MCF 10A (cell line): Measurements from ENCODE around the gene LYG2. TPM values are rescaled to one million over a fixed set of nuclear protein-coding genes. Genes with fewer than 3 reads are reported as not detected.
"Not testable (repeated sequence)": the region's sequence is repeated elsewhere in the genome, so short reads cannot be mapped to it uniquely, and the experiment has no call there.

Experiments
- Bru-seq: library from RNA; stranded (reverse); fragments of 400-500 nt; gene quantifications from one replicate; lab custom pipeline; 2021; lab: Mats Ljungman, UMichigan
- BruChase-seq, 2 experiments: library from RNA; stranded (reverse); fragments of 400-500 nt; gene quantifications; one replicate each; lab custom pipeline; 2021; lab: Mats Ljungman, UMichigan
- BruUV-seq: library from RNA; stranded (reverse); fragments of 400-500 nt; replicated peaks from 2 replicates; lab custom pipeline; 2021; lab: Mats Ljungman, UMichigan
- CTCF ChIA-PET: fragments of 300-600 bp; sonication (Branson Sonifier 250); formaldehyde crosslinking; extraction: SDS; loops from one replicate; lab custom pipeline; 2021; ENCODE audit warnings: antibody characterized with exemption, inconsistent platforms; lab: Yijun Ruan, JAX
- POLR2A ChIA-PET: fragments of 300-600, 350-650 bp; sonication (Branson Sonifier 250); formaldehyde crosslinking; extraction: SDS; loops from one replicate; lab custom pipeline; 2020; ENCODE audit warnings: antibody characterized with exemption, inconsistent platforms; lab: Yijun Ruan, JAX
- DNase-seq: peaks from one replicate; pipeline ENCODE4 v3.0.0-alpha.2; 2018; ENCODE audit not compliant: unreplicated experiment
- H3K27ac Mint-ChIP-seq: one replicate; pipeline ENCODE4 v1.8.0; 2022; ENCODE audit warnings: mild to moderate bottlenecking, low read depth, mixed read lengths; ENCODE audit not compliant: unreplicated experiment
- H3K27me3 Mint-ChIP-seq: one replicate; pipeline ENCODE4 v1.8.0; 2022; ENCODE audit warnings: mixed read lengths; ENCODE audit not compliant: insufficient read depth, unreplicated experiment
- H3K36me3 Mint-ChIP-seq: one replicate; pipeline ENCODE4 v1.8.0; 2022; ENCODE audit warnings: mild to moderate bottlenecking, moderate library complexity, mixed read lengths; ENCODE audit not compliant: insufficient read depth, unreplicated experiment
- H3K4me1 Mint-ChIP-seq: one replicate; pipeline ENCODE4 v1.8.0; 2022; ENCODE audit warnings: mixed read lengths; ENCODE audit not compliant: insufficient read depth, unreplicated experiment
- H3K4me3 Mint-ChIP-seq: one replicate; pipeline ENCODE4 v1.8.0; 2022; ENCODE audit warnings: mild to moderate bottlenecking, moderate library complexity, mixed read lengths; ENCODE audit not compliant: unreplicated experiment
- H3K9me3 Mint-ChIP-seq: one replicate; pipeline ENCODE4 v1.8.0; 2022; ENCODE audit warnings: mixed read lengths; ENCODE audit not compliant: unreplicated experiment
- CTCF ChIP-seq: fragments of 200-600 bp; IDR thresholded peaks from one replicate; pipeline ENCODE4 v1.8.0; 2022; ENCODE audit warnings: antibody characterized with exemption, mild to moderate bottlenecking; ENCODE audit not compliant: unreplicated experiment
- intact Hi-C: fragments of 100-400 bp; cut with micrococcal nuclease; formaldehyde crosslinking; loops from 2 replicates; pipeline ENCODE4 v1.14.1; 2022
- long read RNA-seq: library from polyadenylated mRNA; stranded (forward); transcript quantifications from one replicate; pipeline ENCODE4 v2.0.0, GENCODE V29; 2022
- total RNA-seq: library from RNA; stranded (reverse); gene quantifications from 2 replicates; pipeline ENCODE4 v1.2.3, GENCODE V29; 2022

The LYG2 gene, protein sequence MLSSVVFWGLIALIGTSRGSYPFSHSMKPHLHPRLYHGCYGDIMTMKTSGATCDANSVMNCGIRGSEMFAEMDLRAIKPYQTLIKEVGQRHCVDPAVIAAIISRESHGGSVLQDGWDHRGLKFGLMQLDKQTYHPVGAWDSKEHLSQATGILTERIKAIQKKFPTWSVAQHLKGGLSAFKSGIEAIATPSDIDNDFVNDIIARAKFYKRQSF
- total RNA-seq = not detected in 2 replicates
- Bru-seq, nascent RNA = not detected
- BruChase-seq, experiment 1, labeled RNA remaining after a 6-hour chase = percentile 17 among the genes with signal in this experiment
- percentile 14 among the genes with signal in this experiment for BruChase-seq, experiment 2, labeled RNA remaining after a 2-hour chase
- long read RNA-seq, partial matches to known transcripts = 0 of 1 reads
- long read RNA-seq, other reads (novel, unspliced or antisense) = 1 of 1 reads

GRCh38 chr2:99255491-99256318 is at the start of gene LYG2:
Gene LYG2, minus strand, starts transcription at chr2:99255666. Its CDS starts 1,406 bp downstream, at chr2:99254260.
- no peaks in the 10 kb centered on the region for H3K36me3 Mint-ChIP-seq
- no peak within 1 kb of the TSS for H3K27ac Mint-ChIP-seq
- H3K4me1 Mint-ChIP-seq = no peaks in the 10 kb centered on the region
- BruUV-seq = no TSS peak
- H3K9me3 Mint-ChIP-seq = peaks cover 8% of the 10 kb centered on the region
- no peak for DNase-seq
- no peaks in the 10 kb centered on the region for H3K27me3 Mint-ChIP-seq
- ChIA-PET CTCF (no interaction called here), POLR2A (no interaction called here)
- no peak within 1 kb of the TSS for H3K4me3 Mint-ChIP-seq
- intact Hi-C loops = no loop called here
- TF ChIP-seq CTCF = no peak

- intact Hi-C loops, H3K27ac Mint-ChIP-seq: not testable (repeated sequence)
Measured at GRCh38 chr2:99301097-99301496, 45.6 kb upstream of the LYG2 start, which contains the start of gene LYG1. Gene LYG1, minus strand, starts transcription at chr2:99301197. Its CDS starts 5,527 bp downstream, at chr2:99295670.

DNA sequence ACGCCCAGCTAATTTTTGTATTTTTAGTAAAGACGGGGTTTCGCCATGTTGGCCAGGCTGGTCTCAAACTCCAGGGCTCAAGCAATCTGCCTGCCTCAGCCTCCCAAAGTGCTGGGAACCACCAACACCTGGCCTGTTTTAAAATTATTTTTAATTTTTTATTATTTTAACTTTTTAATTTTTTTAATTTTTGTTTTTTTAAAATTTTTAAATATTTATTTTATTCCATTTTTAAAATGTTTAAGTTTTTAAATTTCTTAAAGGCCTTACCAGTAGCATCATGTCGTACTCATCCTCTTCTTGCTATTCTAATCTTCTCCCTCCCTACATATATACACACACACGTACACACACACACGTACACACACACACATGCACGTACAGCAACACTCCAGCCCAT is 44.1 kb upstream of the LYG2 start:
- DNase-seq = no peak
- intact Hi-C loops = no loop called here
- Mint-ChIP-seq H3K27me3 (no peaks in the 10 kb centered on the region), H3K4me3 (no peak overlapping the region), H3K27ac (no peak overlapping the region), H3K9me3 (no peaks in the 10 kb centered on the region), H3K4me1 (no peaks in the 10 kb centered on the region), H3K36me3 (no peaks in the 10 kb centered on the region)
- BruUV-seq = no TSS peak
- ChIA-PET POLR2A (no interaction called here), CTCF (no interaction called here)
- TF ChIP-seq CTCF = no peak

More at GRCh38 chr2:99301097-99301496, 45.6 kb upstream of the LYG2 start, which contains the start of gene LYG1:
- CTCF ChIA-PET, BruUV-seq, H3K27me3 Mint-ChIP-seq, POLR2A ChIA-PET, DNase-seq, H3K9me3 Mint-ChIP-seq, H3K36me3 Mint-ChIP-seq, H3K4me3 Mint-ChIP-seq, H3K4me1 Mint-ChIP-seq: not testable (repeated sequence)

- intact Hi-C loops = no loop called here
- Mint-ChIP-seq H3K9me3 (no peaks in the 10 kb centered on the region), H3K36me3 (peaks cover 5% of the 10 kb centered on the region), H3K27ac (no peak overlapping the region), H3K4me3 (no peak overlapping the region), H3K27me3 (no peaks in the 10 kb centered on the region), H3K4me1 (no peaks in the 10 kb centered on the region)
- TF ChIP-seq CTCF = no peak
- POLR2A ChIA-PET = no interaction called here
- CTCF ChIA-PET = interaction anchor here (0.9 kb wide), 1 partner anchor 31 kb away, joined by 3 read pairs; no protein-coding TSS in a partner anchor
- no TSS peak for BruUV-seq
- peak; percentile 55 for DNase-seq
Measured at GRCh38 chr2:99297994-99298393, 42.5 kb upstream of the LYG2 start.
